GM10847 (cell line): ENCODE measurements around the gene PRTFDC1.

ENCODE experiments used
- POLR2A ChIP-seq: IDR thresholded peaks from 2 replicates; pipeline ENCODE4 v1.6.1; 2011; ENCODE audit not compliant: insufficient read length; ENCODE audit errors: extremely low read depth

The PRTFDC1 gene

GRCh38 chr10:24952143-24952706 is at the start of gene PRTFDC1:
TSS of gene PRTFDC1 (minus strand) at chr10:24952606. CDS start at chr10:24952575, 31 bp downstream.
- TF ChIP-seq POLR2A: peak; percentile 11

GRCh38 chr10:24998044-24998443 is 45.6 kb upstream of the PRTFDC1 start:
- no peak for TF ChIP-seq POLR2A

- no peak for TF ChIP-seq POLR2A
Observed at GRCh38 chr10:24995072-24995471, 42.7 kb upstream of the PRTFDC1 start.

GRCh38 chr10:24993237-24993958 is 41.0 kb upstream of the PRTFDC1 start:
- TF ChIP-seq POLR2A: no peak

- TF ChIP-seq POLR2A: no peak
Observed at GRCh38 chr10:24992512-24993133, 40.2 kb upstream of the PRTFDC1 start.

GRCh38 chr10:24991298-24991697 is 38.9 kb upstream of the PRTFDC1 start:
- no peak for TF ChIP-seq POLR2A

- no peak for TF ChIP-seq POLR2A
Observed at GRCh38 chr10:24989867-24990266, 37.5 kb upstream of the PRTFDC1 start.

GRCh38 chr10:24988831-24989640 is 36.6 kb upstream of the PRTFDC1 start:
- TF ChIP-seq POLR2A: no peak

GRCh38 chr10:24984906-24985305 is 32.5 kb upstream of the PRTFDC1 start:
- no peak for TF ChIP-seq POLR2A

GRCh38 chr10:24983946-24984345 is 31.5 kb upstream of the PRTFDC1 start:
- TF ChIP-seq POLR2A: no peak

- TF ChIP-seq POLR2A: no peak
Observed at GRCh38 chr10:24983130-24983529, 30.7 kb upstream of the PRTFDC1 start.

- TF ChIP-seq POLR2A: no peak
Observed at GRCh38 chr10:24982319-24983112, 30.1 kb upstream of the PRTFDC1 start.

- no peak for TF ChIP-seq POLR2A
Observed at GRCh38 chr10:24981161-24981710, 28.8 kb upstream of the PRTFDC1 start.

- TF ChIP-seq POLR2A: no peak
Observed at GRCh38 chr10:24979685-24980084, 27.3 kb upstream of the PRTFDC1 start.
